Vagina (tissue), 2 donors: ENCODE measurements around the gene USP19.

ENCODE experiments used
- POLR2AphosphoS5 ChIP-seq, 2 donors: sonication (generic); formaldehyde crosslinking; IDR thresholded peaks; one replicate each; pipeline ENCODE4 v1.9.0; 2017; ENCODE audit warnings: antibody characterized with exemption in 2 of 2, mild to moderate bottlenecking in 2 of 2, low read depth in 1 of 2; ENCODE audit not compliant: insufficient read depth in 1 of 2
- TF ChIP-seq, protein P1 (sequence below), 3 experiments: fragments of 450-650 bp in 2 of 3; fragments of 200-600 bp in 1 of 3; sonication (generic) in 1 of 3; IDR thresholded peaks; one replicate each; pipeline ENCODE4 v1.5.1; 2017 to 2019; ENCODE audit warnings: antibody characterized with exemption in 3 of 3, mild to moderate bottlenecking in 2 of 3, moderate library complexity in 2 of 3

DNA sequence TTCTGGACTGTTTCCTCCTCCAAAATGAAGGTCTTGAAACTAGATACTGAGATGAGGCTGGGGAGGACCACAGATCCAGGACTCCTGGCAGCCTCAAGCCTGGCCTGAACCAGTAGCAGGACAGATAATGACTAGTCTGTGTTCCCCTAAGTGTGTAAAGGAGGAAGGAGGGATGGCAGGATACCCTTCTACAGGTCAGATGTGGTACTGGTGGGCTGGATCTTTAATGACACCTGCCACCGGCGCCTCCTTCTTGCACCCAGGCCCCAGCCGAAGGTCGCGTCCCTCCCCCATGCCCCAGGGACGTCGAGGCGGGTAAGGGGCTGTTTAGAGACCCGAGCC lies 556 bp downstream of the USP19 start:
- TF ChIP-seq, protein P1, sequence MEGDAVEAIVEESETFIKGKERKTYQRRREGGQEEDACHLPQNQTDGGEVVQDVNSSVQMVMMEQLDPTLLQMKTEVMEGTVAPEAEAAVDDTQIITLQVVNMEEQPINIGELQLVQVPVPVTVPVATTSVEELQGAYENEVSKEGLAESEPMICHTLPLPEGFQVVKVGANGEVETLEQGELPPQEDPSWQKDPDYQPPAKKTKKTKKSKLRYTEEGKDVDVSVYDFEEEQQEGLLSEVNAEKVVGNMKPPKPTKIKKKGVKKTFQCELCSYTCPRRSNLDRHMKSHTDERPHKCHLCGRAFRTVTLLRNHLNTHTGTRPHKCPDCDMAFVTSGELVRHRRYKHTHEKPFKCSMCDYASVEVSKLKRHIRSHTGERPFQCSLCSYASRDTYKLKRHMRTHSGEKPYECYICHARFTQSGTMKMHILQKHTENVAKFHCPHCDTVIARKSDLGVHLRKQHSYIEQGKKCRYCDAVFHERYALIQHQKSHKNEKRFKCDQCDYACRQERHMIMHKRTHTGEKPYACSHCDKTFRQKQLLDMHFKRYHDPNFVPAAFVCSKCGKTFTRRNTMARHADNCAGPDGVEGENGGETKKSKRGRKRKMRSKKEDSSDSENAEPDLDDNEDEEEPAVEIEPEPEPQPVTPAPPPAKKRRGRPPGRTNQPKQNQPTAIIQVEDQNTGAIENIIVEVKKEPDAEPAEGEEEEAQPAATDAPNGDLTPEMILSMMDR (IDR thresholded peaks at IDR 0.05) = no peak
- no peak for TF ChIP-seq POLR2AphosphoS5 (IDR thresholded peaks at IDR 0.05; ENCODE audit: insufficient read depth in 1 of 2, low read depth in 1 of 2)
